H9 (cell line): Measurements from ENCODE around the gene CDH22. TPM values are rescaled to one million over a fixed set of nuclear protein-coding genes. Genes with fewer than 3 reads are reported as not detected.

Experiments
- DNase-seq: peaks from one replicate; pipeline ENCODE4 v3.0.0-alpha.2; 2017
- H2AFZ ChIP-seq: one replicate; pipeline ENCODE4 v1.6.1; 2013; ENCODE audit warnings: mild to moderate bottlenecking, low read length, control low read depth, moderate library complexity
- H2AK5ac ChIP-seq: 2 replicates; pipeline ENCODE4 v1.6.1; 2013; ENCODE audit warnings: low read length, control low read depth, mixed read lengths; ENCODE audit not compliant: insufficient read length
- H2BK120ac ChIP-seq: one replicate; pipeline ENCODE4 v1.6.1; 2013; ENCODE audit warnings: low read depth, mild to moderate bottlenecking, low read length, control low read depth, inconsistent platforms; ENCODE audit not compliant: poor library complexity, severe bottlenecking
- H2BK12ac ChIP-seq: 2 replicates; pipeline ENCODE4 v1.6.1; 2013; ENCODE audit warnings: low read length, control low read depth, mixed read lengths, low read depth; ENCODE audit not compliant: insufficient read length
- H2BK15ac ChIP-seq: 2 replicates; pipeline ENCODE4 v1.6.1; 2013; ENCODE audit warnings: low read depth, low read length, control low read depth
- H2BK20ac ChIP-seq: one replicate; pipeline ENCODE4 v1.6.1; 2013; ENCODE audit warnings: low read depth, mild to moderate bottlenecking, low read length, control low read depth, inconsistent platforms; ENCODE audit not compliant: poor library complexity, severe bottlenecking
- H2BK5ac ChIP-seq: 2 replicates; pipeline ENCODE4 v1.6.1; 2013; ENCODE audit warnings: low read length, control low read depth, mixed read lengths; ENCODE audit not compliant: insufficient read length
- H3K14ac ChIP-seq: 2 replicates; pipeline ENCODE4 v1.6.1; 2013; ENCODE audit warnings: low read length, control low read depth; ENCODE audit not compliant: insufficient read depth
- H3K18ac ChIP-seq: 2 replicates; pipeline ENCODE4 v1.6.1; 2013; ENCODE audit warnings: low read depth, mild to moderate bottlenecking, mixed read lengths, low read length, control low read depth; ENCODE audit not compliant: insufficient read length
- H3K23ac ChIP-seq: 2 replicates; pipeline ENCODE4 v1.6.1; 2013; ENCODE audit warnings: low read length, control low read depth, mixed read lengths, low read depth; ENCODE audit not compliant: insufficient read length
- H3K23me2 ChIP-seq: 2 replicates; pipeline ENCODE4 v1.6.1; 2013; ENCODE audit warnings: low read depth, mild to moderate bottlenecking, mixed read lengths, low read length, control low read depth; ENCODE audit not compliant: insufficient read length, poor library complexity, severe bottlenecking
- H3K27ac ChIP-seq: 2 replicates; pipeline ENCODE4 v1.5.1; 2013; ENCODE audit warnings: low read length, control low read depth, mixed read lengths, low read depth; ENCODE audit not compliant: insufficient read length
- H3K27me3 ChIP-seq: 2 replicates; pipeline ENCODE4 v1.6.1; 2013; ENCODE audit warnings: low read length, control low read depth, inconsistent platforms; ENCODE audit not compliant: insufficient read depth
- H3K4ac ChIP-seq: 2 replicates; pipeline ENCODE4 v1.6.1; 2013; ENCODE audit warnings: low read depth, mild to moderate bottlenecking, control low read depth, inconsistent platforms, low read length, moderate library complexity
- H3K4me1 ChIP-seq: 2 replicates; pipeline ENCODE4 v1.6.1; 2013; ENCODE audit warnings: low read length, control low read depth, inconsistent platforms; ENCODE audit not compliant: insufficient read depth
- H3K4me2 ChIP-seq: 2 replicates; pipeline ENCODE4 v1.6.1; 2013; ENCODE audit warnings: low read length, control low read depth, mixed read lengths; ENCODE audit not compliant: insufficient read length, insufficient read depth
- H3K56ac ChIP-seq: 2 replicates; pipeline ENCODE4 v1.6.1; 2013; ENCODE audit warnings: low read depth, mild to moderate bottlenecking, mixed read lengths, low read length, control low read depth; ENCODE audit not compliant: insufficient read length
- H3K79me1 ChIP-seq: 2 replicates; pipeline ENCODE4 v1.6.1; 2013; ENCODE audit warnings: low read depth, mild to moderate bottlenecking, moderate library complexity, low read length, control low read depth, inconsistent platforms; ENCODE audit not compliant: insufficient read depth, poor library complexity, severe bottlenecking
- H3K79me2 ChIP-seq: 2 replicates; pipeline ENCODE4 v1.6.1; 2013; ENCODE audit warnings: low read length, control low read depth, inconsistent platforms; ENCODE audit not compliant: insufficient read depth
- H3K9ac ChIP-seq: 2 replicates; pipeline ENCODE4 v1.6.1; 2013; ENCODE audit warnings: low read length, control low read depth, mixed read lengths; ENCODE audit not compliant: insufficient read length; ENCODE audit errors: extremely low read depth
- H3K9me3 ChIP-seq: one replicate; pipeline ENCODE4 v1.6.1; 2013; ENCODE audit warnings: low read depth, low read length, inconsistent platforms; ENCODE audit not compliant: control insufficient read depth
- H3T11ph ChIP-seq: one replicate; pipeline ENCODE4 v1.6.1; 2013; ENCODE audit warnings: mild to moderate bottlenecking, low read length, control low read depth, inconsistent platforms
- H4K20me1 ChIP-seq: one replicate; pipeline ENCODE4 v1.6.1; 2013; ENCODE audit not compliant: control insufficient read depth, insufficient read length, insufficient read depth
- H4K5ac ChIP-seq: 2 replicates; pipeline ENCODE4 v1.6.1; 2013; ENCODE audit warnings: low read depth, mild to moderate bottlenecking, mixed read lengths, low read length, control low read depth; ENCODE audit not compliant: insufficient read length
- H4K8ac ChIP-seq: replicated peaks from 2 replicates; pipeline ENCODE4 v1.6.1; 2013; ENCODE audit warnings: low read length, control low read depth, mixed read lengths, low read depth; ENCODE audit not compliant: insufficient read length
- H4K91ac ChIP-seq: 2 replicates; pipeline ENCODE4 v1.6.1; 2013; ENCODE audit warnings: low read depth, mild to moderate bottlenecking, moderate library complexity, mixed read lengths, low read length, control low read depth; ENCODE audit not compliant: insufficient read length
- H3K27ac Mint-ChIP-seq, 3 experiments: 2 replicates in 2 of 3; 3 replicates in 1 of 3; pipeline ENCODE4 v1.8.0; 2020 to 2021; ENCODE audit warnings: mixed read lengths in 3 of 3, mild to moderate bottlenecking in 1 of 3, moderate library complexity in 1 of 3
- H3K27me3 Mint-ChIP-seq: 2 replicates; pipeline ENCODE4 v1.8.0; 2021; ENCODE audit warnings: low read depth, mild to moderate bottlenecking, moderate library complexity, mixed read lengths
- H3K36me3 Mint-ChIP-seq, 3 experiments: 2 replicates in 2 of 3; 3 replicates in 1 of 3; pipeline ENCODE4 v1.8.0; 2020 to 2021; ENCODE audit warnings: low read depth in 3 of 3, mixed read lengths in 3 of 3; ENCODE audit not compliant: insufficient read depth in 1 of 3
- H3K4me1 Mint-ChIP-seq, 2 experiments: 2 replicates each; pipeline ENCODE4 v1.8.0; 2020; ENCODE audit warnings: mixed read lengths in 2 of 2
- H3K4me3 Mint-ChIP-seq, 2 experiments: 2 replicates in 1 of 2; 3 replicates in 1 of 2; pipeline ENCODE4 v1.8.0; 2020 to 2021; ENCODE audit warnings: mild to moderate bottlenecking in 2 of 2, mixed read lengths in 2 of 2, moderate library complexity in 1 of 2
- H3K9me3 Mint-ChIP-seq, 2 experiments: 2 replicates in 1 of 2; 3 replicates in 1 of 2; pipeline ENCODE4 v1.8.0; 2020; ENCODE audit warnings: mild to moderate bottlenecking in 2 of 2, mixed read lengths in 2 of 2, moderate library complexity in 1 of 2
- CTCF ChIP-seq: fragments of 200-600 bp; sonication (generic); conservative IDR thresholded peaks from 3 replicates; pipeline ENCODE4 v1.8.0; 2021; ENCODE audit warnings: antibody characterized with exemption, mild to moderate bottlenecking
- WGBS: extraction: QIAGEN DNeasy Blood & Tissue Kit; methylation state at CpG from one replicate; pipeline ENCODE4 v1.1.7; 2013; ENCODE audit warnings: missing lambda C conversion rate, low lambda C conversion rate, mixed read lengths; ENCODE audit not compliant: insufficient read length; ENCODE audit errors: extremely low coverage; 5-methylcytosine and 5-hydroxymethylcytosine counted together
- total RNA-seq: library from RNA; stranded (reverse); gene quantifications from 2 replicates; pipeline ENCODE4 v1.2.1, GENCODE V29; 2021

CDH22 gene
- total RNA-seq, 1 experiment from 2014 or later: not detected

- Histone ChIP-seq H4K5ac (no peak overlapping the region), H3K56ac (no peak overlapping the region), H2BK15ac (no peak overlapping the region), H3K23me2 (no peaks in the 10 kb centered on the region), H3K18ac (no peak overlapping the region), H2AK5ac (no peak overlapping the region), H2BK120ac (no peak overlapping the region), H2BK5ac (no peak overlapping the region), H4K91ac (no peak overlapping the region), H3K14ac (no peak overlapping the region), H2BK12ac (no peak overlapping the region), H3K27me3 (no peaks in the 10 kb centered on the region; the same call in 1 of the 2 replicates), H3K4me1 (peaks cover 6% of the 10 kb centered on the region; the same call in 1 of the 2 replicates), H3K9ac (no peak overlapping the region), H4K8ac (no peak overlapping the region), H3K4me2 (no peak overlapping the region), H3K23ac (no peak overlapping the region), H4K20me1 (no peaks in the 10 kb centered on the region), H3K79me1 (no peaks in the 10 kb centered on the region), H2AFZ (no peak overlapping the region), H3K79me2 (no peaks in the 10 kb centered on the region), H2BK20ac (no peak overlapping the region), H3K27ac (no peak overlapping the region), H3T11ph (no peak overlapping the region), H3K4ac (no peak overlapping the region), H3K9me3 (no peaks in the 10 kb centered on the region)
- WGBS: no CpG with 5 or more reads among the region's 10 CpGs
- peak; percentile 57 for DNase-seq
- TF ChIP-seq CTCF: no peak
- H3K9me3 Mint-ChIP-seq: no peaks in the 10 kb centered on the region
- H3K27me3 Mint-ChIP-seq: peaks cover 30% of the 10 kb centered on the region
- H3K4me1 Mint-ChIP-seq: peaks cover 13 to 23% of the 10 kb centered on the region in 2 experiments
- no peaks in the 10 kb centered on the region for H3K36me3 Mint-ChIP-seq
- no peak overlapping the region for H3K4me3 Mint-ChIP-seq
- no peak overlapping the region; a peak in 1 of 7 replicates for H3K27ac Mint-ChIP-seq
These were observed 71.1 kb downstream of the CDH22 start for GRCh38 chr20:46237227-46237626.
